CD1c-positive myeloid dendritic cell (primary cell): ENCODE measurements around the gene KCNH2.
A peak's percentile ranks its signal among the peaks of the same experiment; 100 is the strongest.

Source experiments
- DNase-seq: peaks from one replicate; pipeline ENCODE4 v3.0.0-alpha.2; 2016; ENCODE audit errors: extremely low spot score

KCNH2 gene

DNA sequence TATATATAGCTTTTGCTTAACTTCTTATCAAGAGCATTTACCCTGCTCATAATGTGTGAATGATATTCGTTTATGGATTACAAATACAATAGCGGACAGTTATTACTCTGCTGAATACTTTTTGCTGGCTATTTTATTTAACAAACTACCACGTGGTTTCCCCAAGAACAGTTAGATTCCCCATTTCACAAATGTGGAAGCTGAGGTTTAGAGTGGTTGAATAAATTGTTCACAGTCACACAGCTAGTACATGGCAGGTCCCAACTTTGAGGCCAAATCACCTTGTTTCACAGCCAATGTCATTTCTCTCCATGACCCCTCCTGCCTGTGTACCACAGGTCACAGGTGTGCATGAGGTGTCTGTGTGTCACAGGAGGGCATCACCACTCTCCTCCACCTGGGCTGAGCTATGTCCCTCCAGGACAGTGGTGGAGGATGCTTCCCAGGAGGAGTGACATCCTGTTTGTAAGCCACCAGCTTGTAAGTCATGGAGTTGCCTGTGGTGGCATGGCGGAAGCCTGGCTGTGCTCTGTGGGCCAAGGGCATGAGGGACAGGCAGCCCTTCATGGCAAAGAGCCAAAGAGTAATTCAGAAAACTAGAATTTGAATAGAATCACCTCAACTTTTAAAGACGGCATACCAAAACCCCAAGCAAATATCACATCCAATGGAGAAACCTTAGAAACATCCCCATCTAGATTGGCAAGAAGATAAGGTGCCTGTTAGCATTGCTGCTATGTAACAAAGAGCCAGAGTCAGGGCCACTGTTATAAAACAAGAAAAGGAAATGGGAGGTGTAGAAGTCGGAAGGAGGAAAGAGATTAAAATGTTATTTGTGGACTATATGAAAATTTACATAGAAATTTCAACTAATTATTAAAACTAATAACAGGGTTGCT, 73.9 kb downstream of the KCNH2 start:
- DNase-seq, result no peak

DNA sequence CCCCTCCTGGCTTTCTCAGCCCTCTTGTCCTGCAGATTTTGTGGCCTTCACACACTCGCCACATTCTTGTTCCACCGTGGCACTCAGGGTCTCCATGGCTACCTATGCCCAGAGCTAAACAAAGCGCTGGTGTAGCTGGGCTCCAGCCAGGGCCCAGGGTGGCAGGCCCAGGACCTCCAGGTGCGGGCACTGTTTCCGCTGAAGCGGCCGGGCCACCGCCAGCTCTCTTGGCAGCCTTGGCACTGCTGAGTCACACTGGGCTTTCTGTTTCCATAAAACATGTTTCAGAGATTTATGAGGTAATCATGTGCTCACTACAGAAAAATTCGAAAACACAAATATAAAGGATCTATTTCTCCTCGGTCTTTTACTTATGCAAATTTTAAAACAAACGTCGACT, 74.5 kb downstream of the KCNH2 start:
- DNase-seq, result no peak

DNA sequence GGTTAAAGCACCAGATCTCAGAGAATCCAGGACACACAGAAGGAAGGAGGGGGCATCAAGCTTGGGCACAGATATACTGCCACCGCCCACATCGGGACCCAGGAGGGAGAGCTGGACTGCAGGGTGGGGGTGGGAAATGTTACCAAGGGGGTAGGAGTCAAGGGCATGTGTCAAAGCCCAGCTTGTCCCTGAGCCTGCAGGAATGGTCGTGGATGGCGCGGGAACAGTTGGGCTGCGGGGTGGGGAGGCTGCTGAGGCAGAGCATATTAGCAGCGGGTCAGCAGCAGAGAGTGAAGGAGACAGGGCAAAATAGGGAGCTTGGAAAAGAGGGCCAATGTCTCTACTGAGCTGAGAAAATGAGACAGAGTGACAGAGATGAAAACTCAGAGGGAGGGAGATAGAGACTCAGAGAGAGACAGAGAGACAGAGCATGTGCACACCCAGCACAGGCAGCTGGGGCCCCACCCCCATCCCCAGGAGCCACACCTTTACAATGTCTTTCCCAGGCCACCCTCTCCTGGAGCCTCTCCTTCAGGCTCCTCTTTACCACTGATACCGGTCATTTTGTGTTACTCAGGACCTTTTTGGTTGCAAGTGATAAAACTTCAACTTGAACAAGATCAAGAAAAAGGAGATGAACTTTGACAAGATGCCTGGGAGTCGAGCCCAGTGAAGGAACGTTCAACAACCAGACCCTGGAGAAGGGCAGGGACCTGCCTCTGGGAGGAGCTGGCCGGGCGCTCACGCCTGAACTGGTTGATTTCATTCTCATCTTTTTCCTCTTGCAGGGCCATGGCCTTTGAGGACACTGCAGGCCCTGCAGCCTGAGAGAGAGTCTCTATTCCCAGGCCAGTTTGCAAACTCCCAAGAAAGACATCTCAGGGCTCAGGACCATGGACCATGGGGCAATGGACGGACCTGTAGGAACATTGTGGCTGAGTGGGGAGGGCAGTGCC, 75.8 kb downstream of the KCNH2 start:
- DNase-seq, result no peak

DNA sequence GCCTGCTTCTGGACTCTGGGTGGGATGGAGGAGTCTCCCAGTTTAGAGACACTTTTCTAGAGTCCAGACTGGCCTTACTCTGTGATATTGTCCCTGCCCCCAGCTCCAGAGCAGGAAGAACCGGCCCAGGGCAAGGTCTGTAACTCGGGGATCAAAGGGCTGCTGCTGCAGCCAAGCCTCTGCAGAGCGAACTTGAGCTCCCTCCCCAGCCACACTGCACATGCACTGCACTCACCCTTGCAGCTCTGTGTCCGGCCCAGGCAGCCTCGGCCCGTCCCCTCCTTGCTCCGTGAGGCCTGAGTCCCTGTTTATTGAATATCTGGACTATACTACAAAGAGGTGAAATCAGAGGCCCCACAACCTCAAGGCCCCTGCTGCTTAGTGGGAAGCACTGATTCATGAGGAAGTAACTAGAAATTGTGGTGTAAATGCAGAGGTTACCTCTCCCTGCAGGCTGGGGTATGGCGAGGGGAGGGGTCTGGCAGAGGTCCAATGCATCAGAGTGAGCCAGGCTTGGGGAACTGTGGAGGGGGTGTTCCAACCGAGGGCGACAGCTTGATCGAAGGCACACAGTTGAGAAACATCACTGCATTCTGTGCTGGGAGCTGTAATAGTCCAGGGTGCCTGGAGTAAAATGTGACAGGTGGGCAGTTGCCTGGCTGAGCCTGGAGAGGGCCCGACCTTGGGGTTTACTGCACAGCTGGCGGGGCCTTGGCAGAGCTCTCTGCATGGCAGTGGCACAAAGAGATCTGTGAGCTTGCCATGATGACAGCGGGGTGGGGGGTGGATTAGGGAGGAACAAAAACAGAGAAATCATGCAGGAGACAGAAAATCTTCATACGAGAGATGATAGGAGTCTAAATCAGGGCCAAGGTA, 76.7 kb downstream of the KCNH2 start:
- peak; percentile 12 for DNase-seq

DNA sequence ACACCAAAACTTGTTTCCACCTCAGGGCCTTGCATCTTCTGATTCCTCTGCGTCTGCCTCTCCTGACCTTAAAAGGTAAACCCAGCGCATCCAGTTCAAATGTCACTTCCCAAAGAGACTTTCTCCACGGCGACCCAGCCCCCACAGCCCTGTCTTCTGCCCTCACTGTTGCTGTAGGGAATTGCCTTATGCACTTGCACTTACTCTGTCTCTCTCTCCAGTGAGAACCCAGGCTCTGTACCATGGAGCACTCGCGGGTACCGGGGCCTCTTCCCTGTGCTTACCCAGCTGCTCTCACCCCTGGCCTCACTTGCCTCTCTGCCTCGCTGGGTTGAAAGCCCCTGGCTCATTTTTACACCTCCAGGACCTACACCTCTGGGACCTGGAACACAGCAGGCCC, 77.4 kb downstream of the KCNH2 start:
- DNase-seq, result no peak

DNA sequence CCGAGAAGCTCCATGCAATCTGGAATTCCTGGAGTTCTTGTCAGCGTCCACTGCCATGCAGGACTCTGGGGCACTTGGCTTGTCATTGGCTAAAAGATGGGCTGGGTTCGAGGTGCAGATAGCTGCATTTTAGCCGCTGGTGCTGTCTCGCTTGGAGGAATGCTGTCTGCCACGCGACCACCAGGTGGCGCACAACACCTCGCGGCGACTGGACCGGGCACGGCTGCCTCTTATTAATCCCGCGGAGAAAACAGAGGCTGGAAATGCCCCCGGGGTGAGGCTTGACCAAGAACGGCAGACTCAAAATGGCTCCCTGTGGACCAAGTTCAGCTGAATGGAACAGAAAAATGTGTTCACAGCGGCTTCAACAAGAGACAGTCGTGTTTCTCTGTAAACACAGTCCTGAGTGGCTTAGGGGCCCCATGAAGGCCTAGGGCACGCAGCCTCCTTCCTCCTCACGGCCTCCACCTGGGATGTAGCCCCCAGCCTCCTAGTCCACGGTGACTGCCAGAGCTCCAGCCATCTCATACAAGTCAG, 79.6 kb downstream of the KCNH2 start:
- peak; percentile 69 for DNase-seq

DNA sequence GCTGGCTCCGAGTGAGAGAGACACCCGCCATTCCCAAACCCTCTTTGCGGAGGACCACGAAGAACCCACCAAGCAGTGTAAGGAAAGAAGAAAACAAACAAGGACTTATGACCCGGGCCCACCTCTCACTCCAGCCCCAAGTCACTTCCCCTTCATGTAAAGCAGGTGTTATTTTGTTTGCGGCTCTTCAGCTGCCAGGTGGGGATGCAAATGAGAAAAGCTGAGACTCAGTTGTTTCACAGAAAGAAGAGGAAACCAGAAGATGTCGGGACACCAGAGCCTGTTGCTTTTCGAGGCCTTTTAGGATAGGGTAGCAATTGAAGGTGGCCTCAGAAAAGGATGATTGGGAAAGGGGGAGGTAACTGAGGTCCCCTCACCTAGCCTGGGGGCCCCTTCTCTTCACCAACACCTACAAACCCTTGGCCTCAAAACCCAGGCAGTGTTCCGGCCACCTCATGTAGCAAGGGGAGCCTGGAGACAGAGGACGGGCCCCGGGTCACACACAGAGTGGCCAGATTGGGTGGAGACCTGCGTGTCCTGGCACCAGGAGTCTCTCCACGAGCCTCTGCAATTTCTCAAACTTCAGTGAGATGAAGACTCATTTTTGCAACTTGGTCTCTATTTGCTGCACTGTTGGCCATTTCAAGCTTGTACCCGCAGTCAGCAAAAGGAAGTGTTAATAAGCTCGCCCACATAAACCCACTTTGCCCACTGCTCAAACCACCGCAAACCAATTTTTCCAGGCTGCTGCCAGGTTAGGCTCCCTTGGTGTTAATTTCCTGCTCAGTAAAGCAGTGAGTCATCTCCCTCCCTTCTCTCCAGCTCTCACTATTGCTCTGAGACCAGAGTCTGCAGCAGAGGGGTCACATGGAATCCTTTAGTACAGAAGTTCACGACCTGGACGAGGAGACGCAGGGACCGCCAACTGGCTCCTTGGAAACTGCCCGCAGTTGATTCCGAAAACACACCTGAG, 80.3 kb downstream of the KCNH2 start:
- no peak for DNase-seq

DNA sequence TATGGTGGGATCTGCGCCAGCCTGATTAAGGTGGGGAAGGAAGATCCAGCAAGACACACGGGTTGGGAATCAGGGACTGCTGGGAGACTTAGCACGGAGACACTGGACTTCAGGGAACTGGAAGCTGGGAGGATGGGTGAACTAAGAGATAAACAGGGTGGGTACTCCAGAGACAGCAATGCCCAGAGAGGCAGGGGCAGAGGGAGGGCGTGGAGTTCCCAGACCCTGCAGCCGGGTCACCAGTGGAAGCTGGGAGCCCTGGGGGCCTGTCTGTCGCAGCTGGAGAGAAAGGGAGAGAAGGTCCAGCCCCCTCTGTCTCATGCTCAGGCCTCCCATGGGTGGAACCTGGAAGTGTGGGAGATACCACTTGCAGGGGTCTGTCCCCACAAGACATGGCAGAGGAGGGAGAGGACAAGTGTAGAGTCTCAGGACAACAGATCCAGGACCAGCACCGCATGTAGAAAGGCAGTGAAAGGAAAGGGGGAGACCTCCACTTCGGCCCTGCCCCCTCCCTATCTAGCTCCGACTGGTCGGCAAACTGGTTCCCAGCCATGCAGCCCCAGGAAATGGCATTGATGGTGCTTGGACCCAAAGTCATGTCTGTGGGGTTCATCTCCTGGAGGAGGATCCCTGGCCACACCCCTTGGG, 81.4 kb downstream of the KCNH2 start:
- no peak for DNase-seq

DNA sequence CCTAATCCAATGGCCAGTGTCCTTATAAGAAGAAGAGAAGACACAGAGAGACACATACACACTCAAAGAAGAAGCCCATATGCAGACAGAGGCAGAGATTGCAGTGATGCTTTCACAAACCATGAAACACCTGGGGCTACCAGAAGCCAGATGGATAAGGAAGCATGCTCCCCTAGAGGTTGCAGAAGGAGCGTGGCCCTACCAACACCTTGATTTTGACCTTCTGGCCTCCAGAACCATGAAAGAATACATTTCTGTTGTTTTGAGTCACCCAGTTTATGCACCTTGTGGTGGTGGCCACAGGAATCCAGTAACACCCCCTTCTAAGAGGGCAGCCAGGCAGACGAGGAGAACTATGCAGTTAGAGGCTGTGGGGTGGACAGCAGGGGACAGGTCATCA, 82.3 kb downstream of the KCNH2 start:
- no peak for DNase-seq
